Measurements from ENCODE around the gene SCMH1.

DNA sequence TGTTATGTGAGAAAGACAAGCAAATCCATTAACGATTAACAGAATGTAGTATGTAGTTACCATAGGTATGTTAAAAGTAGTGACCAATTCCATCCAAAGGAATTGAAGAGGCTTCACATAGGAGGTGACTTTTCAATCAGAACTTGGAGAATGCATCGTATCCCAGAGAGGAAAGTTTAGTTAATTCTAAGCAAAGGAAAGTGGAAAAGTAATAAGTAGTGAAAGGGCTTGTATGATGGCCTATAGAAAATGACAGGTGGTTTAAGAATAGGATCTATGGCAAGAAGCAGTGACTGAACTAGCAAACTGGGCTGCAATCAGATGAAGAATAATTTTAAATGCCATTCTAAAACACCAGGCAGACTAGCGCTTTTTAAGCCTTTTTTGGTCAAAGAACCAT lies 16.6 kb downstream of the SCMH1 start:
- TF ChIP-seq POLR2A (IDR thresholded peaks at IDR 0.05): no peak
- TF ChIP-seq, protein P1, sequence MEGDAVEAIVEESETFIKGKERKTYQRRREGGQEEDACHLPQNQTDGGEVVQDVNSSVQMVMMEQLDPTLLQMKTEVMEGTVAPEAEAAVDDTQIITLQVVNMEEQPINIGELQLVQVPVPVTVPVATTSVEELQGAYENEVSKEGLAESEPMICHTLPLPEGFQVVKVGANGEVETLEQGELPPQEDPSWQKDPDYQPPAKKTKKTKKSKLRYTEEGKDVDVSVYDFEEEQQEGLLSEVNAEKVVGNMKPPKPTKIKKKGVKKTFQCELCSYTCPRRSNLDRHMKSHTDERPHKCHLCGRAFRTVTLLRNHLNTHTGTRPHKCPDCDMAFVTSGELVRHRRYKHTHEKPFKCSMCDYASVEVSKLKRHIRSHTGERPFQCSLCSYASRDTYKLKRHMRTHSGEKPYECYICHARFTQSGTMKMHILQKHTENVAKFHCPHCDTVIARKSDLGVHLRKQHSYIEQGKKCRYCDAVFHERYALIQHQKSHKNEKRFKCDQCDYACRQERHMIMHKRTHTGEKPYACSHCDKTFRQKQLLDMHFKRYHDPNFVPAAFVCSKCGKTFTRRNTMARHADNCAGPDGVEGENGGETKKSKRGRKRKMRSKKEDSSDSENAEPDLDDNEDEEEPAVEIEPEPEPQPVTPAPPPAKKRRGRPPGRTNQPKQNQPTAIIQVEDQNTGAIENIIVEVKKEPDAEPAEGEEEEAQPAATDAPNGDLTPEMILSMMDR (IDR thresholded peaks at IDR 0.05): no peak
